Ecto neural progenitor cell (in vitro differentiated cells): ENCODE measurements around the gene PLD3.

Experiments
- DNase-seq: peaks from one replicate; pipeline ENCODE4 v3.0.0-alpha.2; 2018; ENCODE audit warnings: low spot score

The PLD3 gene

DNA sequence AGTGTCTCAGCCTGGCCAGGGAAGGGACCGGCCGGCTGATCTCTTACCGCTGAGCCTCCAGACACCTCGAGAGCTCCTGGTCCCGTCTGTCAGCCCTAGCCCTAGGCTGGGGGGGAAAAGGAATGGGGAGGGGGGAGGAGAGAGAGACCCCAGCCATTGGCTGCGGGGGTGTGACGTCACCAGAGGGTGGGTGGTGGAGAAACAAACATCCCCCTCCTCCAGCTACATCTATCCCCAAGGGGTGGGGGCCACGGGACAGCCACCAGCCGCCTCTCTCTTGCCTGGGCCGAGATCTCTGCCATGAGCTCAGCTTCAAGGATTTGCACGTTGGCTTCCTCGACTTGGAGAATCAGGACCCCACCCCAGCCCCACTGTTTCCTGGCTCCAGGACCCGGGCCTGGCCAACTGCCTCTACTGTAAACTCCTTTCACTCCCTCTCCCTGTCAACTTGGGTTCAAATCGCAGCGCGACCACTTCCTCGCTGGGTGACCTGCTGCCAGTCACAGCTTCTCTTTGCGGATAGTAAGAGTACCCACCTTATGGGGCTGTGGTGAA is 64.9 kb downstream of the PLD3 start, which contains the start of gene PRX:
Gene PRX (minus strand): TSS at position 88 of the 555 bp plus-strand sequence. CDS start 5,446 bp downstream, outside the sequence.
- peak; percentile 71 for DNase-seq

DNA sequence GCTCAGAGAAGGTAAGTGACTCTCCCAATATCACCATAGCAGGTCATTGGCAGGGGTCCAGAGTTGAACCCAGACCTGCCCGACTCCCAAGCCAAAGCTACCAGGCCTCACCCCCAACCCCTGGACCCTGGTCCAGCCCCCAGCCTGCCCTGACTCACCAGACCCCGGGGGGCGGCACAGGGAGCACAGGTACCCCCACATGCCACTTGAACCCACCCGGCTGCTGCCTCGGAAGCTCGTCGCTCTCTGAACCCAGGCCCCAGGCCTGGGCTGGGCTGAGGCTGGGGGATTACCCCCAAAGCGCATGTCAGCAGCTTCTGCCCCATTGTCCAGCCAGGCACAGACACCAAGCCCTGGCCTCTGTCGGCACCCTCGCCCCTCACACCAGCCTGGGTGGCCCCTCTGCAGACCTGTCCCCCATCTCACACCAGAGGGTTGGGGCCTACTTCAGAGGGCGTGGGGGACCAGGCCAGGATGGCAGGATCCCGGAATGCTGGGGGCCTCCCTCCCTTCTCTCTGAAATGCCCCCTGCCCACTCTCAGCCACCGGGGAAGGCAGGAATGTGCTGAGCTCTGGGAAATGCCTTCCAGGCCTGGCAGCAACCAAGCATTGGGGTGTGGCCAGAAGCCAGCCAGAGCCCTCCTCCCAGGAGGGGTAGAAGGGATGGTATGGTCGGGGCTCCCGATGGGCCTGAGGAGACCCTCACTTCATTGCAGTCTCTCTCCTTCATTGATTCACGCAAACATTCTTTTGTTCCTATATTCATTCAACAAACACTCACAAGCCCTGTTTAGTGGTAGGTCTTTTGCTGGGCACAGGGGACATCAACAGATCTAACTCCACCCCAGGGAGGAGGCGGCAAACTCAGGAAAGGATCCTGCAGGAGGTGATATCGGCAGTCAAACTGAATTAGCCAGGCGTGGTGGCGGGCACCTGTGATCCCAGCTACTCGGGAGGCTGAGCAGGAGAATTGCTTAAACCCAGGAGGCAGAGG is 66.3 kb downstream of the PLD3 start:
- DNase-seq, result peak; percentile 52

DNA sequence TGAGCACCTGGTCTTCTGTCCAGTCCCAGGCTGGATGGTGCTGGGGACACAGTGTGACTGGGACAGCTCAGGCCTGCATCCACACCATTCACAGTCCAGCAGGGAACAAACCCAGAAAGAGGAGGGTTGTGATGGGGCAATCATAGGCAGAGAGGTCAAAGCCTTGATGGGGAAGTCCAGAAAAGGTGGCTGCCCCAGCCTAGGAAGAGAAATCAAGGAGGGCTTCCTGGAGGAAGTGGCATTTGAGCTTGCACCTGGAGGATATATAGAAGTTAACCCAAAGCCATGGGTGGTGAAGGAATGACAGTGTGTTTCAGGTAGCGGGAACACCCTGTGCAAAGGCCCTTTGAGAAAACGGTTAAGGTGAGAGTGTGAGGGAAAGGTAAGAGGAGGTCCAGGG is 67.3 kb downstream of the PLD3 start:
- no peak for DNase-seq

DNA sequence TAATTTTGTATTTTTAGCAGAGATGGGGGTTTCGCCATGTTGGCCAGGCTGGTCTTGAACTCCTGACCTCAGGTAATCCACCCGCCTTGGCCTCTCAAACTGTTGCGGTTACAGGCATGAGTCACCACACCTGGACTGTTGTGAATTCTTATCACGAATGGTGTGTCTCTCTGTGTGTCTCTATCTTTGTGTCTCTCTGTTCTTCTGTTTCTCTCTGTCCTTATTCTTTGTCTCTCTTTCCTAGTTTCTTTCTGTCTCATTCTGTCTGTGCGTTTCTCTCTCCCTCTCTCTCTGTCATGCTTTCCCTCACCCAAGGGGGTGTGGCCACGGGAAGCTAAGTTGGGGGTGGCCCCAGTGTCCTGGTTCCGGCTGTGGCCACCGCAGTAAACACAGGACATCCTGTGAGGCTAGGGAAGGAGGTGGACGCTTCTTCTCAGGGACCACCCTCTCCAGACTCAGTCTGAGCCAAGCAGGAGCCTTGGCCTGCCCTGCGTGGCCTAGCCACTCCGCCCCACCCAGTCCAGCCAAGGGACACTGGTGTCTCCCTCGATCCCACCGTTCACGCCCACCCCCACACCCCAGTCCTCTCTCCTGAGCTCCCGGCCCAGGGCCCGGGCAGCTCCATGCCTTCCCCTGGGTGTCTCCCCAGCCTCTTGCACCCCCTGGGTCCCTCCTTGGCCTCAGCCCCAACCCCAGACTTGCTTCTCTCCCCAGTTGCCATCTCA is 68.6 kb downstream of the PLD3 start:
- DNase-seq, result peak; percentile 44

DNA sequence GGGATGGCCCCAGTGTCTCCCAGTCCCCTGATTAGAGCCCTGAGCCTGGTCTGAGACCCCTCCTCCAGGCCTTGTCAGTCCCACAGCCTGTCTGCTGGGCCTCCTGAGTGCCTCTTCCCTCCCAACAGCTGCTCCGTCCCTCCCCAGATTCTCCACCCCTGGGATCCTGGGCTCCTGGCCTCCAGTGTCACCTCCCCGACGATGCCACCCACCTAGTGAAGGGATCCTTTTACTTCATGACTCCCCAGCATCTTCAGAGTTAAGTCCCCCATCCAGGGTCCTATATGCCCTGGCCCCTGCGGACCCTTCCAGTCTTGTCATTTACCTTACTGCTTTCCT is 69.1 kb downstream of the PLD3 start:
- peak; percentile 51 for DNase-seq

DNA sequence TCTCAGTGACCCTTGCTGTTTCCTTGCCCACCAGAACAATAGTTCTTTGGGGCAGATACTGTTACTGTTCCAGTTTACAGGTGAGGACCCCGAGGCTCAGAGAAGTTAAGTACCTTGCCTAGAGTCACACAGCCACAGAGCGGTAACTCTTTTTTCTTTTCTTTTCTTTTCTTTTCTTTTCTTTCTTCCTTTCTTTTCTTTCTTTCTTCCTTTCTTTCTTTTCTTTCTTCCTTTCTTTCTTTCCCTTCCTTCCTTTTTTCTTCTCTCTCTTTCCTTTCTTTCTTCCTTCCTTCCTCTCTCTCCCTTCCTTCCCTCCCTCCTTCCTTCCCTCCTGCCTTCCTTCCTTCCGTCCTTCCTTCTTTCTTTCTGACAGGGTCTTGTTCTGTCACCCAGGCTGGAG is 69.5 kb downstream of the PLD3 start:
- DNase-seq, result no peak

DNA sequence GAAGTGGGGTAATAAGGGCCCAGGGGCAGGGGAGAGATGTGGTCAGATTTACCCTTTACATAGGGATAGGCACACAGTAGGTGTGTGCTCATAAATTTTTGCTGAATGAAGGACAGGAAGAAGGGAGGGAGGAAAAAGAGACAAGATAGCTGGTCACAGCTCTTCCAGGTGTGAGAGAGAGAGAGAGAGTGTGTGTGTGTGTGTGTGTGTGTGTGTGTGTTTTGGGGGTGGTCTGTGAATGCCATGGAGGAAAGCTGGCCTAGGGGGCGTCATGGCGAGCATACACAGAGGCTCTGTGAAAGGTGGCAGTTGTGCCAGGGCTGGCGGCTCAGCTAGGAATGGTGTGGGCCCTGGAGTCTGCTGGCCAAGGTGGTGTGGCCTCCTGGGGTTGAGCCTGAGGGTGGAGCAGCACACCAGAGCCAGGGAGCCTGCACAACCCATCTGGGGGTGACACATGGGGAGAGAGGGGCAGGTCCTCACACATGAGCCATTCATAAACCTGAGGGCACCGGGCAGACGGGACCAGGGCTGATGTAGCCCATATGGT is 70.6 kb downstream of the PLD3 start:
- DNase-seq, result no peak

DNA sequence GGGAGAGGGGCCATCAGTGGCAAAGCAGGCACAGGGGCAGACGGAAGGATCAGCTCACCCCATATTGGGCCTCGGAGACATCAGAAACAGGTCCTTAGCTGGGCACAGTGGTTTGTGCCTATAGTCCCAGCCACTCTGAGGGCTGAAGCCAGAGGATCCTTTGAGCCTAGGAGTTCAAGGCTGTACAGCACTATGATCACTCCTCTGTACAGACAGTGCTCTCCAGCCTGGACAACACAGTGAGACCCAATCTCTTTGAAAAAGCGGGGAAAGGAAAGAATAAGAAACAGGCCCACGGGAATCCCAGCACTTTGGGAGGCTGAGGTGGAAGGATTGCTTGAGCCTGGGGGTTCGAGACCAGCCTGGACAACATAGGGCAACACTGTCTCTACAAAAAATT is 71.3 kb downstream of the PLD3 start:
- no peak for DNase-seq

DNA sequence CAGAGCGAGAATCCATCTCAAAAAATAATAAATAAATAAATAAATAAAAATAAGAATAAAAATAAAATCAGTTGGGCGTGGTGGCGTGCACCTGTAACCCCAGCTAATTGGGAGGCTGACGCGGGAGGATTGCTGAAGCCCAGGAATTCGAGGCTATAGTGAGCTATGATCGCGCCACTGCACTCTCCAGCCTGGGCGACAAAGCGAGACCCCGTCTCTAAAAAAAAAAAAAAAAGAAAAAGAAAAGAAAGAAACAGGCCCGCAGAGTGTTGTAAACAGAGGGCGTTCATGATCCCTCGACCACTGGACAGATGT is 71.9 kb downstream of the PLD3 start:
- DNase-seq, result no peak

DNA sequence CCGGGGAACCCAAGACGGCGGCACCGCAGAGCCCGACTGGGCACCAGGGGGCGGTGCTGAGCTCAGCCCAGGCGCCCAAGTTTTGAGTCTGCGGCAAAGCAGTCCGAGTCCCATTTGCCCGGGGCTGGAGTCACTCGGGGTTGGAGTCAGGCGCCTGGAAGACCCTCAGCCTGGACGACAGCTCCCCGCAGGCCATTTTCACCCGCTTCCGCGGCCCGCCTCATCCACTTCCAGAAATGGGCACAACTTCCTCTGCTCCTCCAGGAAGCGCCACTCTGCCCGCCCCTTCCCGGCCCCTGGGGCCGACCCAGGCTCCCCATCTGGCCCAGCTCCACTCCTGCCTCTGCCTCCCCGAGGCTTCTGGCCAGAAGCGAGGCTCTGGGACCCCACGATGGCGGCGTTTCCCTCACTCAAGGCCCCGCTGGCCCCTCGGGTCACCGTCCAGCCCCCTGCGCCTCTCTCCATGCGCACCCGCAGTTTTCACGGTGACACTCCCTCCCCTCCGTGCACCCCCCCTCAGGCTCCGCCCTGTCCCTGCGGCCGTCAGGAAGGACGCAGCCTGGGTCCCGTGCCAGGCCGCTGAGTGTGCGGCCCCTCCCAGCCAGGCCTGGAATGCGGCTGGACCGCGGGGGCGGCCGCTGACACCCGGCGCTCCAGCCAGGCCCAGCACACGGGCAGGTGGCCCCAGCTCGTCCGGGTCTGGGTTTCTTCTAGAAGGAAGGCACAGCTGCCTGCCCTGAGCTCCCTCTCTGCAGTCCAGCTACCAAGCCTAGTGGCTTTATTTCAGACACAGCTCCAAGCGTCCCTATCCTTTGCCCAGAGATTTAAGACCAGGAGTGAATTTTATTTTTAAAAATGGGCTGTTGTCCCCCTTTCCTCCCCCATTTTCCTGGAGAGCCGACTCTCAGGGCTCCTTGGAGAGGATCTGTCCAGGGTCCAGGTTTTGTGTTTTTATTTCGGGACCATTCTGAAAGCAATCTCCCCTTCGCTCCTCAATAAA is 72.6 kb downstream of the PLD3 start:
- DNase-seq, result peak; percentile 94

DNA sequence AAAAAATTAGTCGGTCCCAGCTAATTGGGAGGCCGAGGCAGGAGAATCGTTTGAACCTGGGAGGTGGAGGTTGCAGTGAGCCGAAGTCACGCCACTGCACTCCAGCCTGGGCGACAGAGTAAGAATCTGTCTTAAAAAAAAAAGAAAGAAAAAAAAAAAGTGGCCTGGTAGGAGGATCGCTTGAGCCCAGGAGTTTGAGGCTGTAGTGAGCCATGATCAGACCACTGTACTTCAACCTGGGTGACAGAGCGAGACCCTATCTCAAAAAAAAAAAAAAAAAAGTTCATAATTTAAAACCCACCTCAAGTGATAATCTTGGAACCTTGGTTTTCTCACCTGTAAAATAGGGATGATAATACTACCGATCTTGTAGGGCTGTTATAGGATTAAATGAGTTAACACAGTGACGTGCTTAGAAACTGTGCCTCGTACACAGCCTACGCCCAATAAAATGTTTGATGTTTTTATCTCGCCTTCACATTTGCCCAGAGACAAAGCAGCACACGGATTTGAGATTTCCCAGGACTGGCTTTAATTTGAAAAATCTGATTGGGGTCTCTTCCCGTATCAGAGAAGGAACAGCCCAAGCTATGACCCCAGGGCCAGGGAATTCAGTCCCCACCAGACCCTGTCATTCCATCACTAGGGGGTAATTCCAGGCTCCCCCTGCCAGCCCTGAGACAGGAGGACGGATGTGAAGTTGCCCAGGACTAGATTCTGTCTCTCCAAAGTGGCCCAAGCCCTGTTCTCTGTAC is 73.7 kb downstream of the PLD3 start:
- no peak for DNase-seq

DNA sequence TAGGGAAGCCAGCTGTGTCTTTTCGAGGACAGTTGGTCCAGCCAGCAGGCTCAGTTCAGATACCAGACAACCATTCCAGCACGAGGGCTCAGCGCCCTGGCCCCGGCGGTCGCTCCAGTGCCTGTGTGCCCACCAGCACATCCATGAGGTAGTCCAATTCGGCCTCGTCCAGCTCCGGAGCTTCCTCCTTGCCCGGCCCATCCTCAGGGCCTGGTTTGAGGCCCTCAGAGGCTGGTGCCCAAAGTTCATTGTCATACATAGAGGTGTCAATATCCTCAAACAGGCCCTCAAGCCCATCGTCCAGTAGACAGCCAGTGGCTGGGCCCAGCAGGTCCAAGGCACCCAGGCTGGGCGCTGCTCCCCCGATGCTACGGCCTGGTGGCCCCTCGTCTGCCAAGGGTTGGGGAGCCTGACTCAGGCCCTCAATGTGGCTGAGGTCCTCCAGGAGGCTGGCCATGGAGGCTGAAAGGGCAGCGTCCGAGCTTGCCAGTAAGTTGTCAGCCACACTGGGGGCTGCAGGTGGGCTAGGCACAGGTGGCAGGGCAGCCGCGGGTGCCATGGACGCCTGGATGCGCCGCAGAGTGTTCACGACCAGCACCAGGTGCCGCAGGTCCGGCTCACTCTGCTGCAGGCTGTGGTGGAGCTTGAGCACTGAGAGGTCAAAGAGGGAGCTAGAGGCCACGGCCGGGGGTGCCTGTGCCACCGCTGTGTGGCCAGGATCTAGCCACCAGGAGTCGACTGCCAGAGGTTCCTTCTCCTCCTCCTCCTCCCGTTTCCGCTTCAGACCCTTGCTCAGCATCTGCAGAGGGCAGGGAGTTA is 74.5 kb downstream of the PLD3 start:
- no peak for DNase-seq

DNA sequence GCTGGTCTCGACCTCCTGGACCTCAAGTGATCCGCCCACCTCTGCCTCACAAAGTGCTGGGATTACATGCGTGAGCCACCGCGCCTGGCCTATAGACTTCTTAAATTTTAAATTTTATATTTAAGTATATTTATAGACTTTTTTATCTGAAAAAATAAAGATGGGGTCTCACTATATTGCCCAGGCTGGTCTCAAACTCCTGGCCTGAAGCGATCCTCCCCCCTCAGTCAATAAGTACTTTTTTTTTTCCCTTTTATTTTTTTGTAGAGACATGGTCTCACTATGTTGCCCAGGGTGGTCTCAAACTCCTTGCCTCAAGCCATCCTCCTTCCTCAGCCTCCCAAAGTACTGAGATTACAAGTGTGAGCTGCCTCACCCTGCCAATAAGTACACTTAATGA is 75.4 kb downstream of the PLD3 start:
- DNase-seq, result no peak

DNA sequence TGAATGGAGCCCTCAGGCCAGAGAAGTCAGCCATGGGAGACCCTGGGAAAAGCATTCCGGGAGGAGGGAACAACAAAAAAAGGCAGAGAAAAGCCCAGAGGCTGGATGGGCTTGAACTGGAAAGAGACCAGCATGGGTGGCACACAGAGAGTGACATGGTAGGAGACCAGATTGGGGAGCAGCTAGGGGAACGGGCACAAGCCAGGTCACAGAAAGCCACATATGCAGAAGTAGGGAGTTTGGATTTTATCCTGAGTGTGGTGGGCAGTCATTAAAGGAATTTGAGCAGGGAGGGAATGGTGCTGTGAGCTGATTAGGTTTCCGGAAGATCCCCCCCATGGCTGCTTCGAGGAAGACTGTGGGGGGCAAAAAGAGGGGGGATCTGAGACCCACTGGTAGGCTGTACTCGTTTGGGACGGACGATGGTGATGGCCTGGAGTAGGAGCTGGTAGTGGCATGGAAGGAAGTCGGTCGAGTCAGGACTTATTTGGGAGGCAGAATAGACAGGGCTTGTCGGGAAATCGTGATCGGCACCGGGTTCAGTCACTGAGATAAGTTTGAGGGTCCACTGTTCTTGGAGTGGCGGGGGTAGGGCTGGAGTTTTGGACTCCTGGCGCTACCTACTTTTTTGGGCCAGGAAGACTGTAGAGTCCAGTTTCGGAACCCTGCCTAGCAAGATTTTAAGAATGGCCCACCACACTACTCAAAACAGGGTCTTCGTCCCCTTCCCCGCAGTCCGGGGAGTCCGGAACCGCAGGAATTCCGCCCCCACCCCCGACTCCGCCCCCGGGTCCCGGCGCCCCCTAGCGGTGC is 76.3 kb downstream of the PLD3 start:
- DNase-seq, result no peak

DNA sequence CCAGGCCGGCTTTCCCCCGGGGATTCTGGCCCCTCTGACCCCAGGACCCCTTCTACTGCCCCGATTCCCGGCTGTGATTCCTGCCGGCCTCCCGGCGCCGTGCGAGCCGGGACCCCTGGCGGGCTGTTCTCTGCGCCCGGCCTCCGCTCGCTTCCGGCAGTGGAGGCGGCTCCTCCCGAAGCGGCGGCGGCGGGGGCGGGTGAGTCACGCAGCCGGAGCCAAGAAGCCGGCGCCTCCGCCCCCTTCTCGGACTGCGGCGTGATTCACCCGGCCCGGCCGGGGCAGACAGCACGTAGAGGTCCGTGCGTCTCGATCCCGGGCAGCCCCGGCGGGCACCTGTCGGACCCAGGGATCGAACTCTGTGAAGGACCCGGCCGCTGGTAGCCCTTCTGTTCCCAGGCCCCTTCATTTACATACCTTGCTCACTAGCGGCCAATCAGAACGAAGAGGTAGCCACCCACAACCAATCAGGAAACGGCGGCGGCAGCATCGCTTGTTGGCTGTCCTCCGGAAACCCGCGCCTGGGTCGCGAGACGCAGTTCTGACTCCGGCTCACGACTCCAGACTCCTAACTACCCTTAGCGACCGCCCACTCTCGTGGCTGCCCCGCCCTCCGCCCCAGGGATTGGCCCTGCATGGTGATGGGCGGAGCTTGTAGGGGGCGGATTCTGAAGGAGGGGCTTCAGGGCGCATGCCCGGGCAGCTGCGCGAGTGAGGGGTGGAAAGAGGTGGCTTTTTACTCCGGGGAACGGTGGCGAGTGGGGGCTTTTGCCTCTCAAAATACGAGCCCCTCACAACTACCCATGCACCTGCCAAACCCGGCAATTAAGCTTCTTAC is 77.2 kb downstream of the PLD3 start, which contains the start of gene SERTAD1:
Gene SERTAD1 (minus strand): TSS at position 543 of the 838 bp plus-strand sequence. CDS start 2,446 bp downstream, outside the sequence.
- peak; percentile 100 for DNase-seq
